ENCODE measurements around the gene PTPRN2. TPM values are rescaled to one million over a fixed set of nuclear protein-coding genes. Genes with fewer than 3 reads are reported as not detected.

Gene PTPRN2
- polyA plus RNA-seq, 1 of the 3 experiments (the other 2 are of a cell fraction), result 4.0 TPM

DNA sequence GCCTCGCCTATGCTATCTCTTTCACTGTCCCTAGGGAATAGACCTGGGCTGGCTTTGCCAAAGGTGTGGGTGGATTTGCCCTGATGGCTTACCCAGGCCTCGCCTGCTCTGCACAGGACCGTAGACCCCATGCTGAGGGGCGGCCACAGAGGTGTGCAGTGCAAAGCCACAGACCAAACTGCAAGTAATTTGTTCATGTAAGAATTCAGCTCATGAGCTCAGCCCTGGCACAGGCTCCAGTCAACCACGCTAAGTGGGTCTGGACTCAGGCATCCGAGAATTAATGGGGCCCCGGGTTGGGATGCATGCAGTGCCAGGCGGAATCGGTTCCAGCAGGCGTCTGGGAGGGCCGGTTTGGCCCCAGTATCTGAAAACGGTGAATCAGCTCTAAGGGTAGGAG, 805.6 kb downstream of the PTPRN2 start:
- Histone ChIP-seq H3K9me3 (0 out of 2 replicates have a peak, but pooled peaks cover 2% of the 10 kb centered on the region), H3F3A (replicated peaks; ENCODE audit: insufficient read depth) (no peaks in the 10 kb centered on the region), H3K4me3 (ENCODE audit: low read depth in 2 of 2, low read length in 1 of 2) (no peak overlapping the region), H2AFZ (ENCODE audit: low read depth) (no peak overlapping the region), H3K4me1 (ENCODE audit: control insufficient read depth in 1 of 2, insufficient read depth in 2 of 2, low read depth in 1 of 2, low read length in 1 of 2) (peaks cover 0 to 17% of the 10 kb centered on the region in 2 experiments; a peak in 1 of 4 replicates), H4K20me1 (ENCODE audit: insufficient read depth) (no peaks in the 10 kb centered on the region), H3K9ac (no peak overlapping the region), H3K4me2 (no peak overlapping the region), H3K27me3 (ENCODE audit: insufficient read depth) (no peaks in the 10 kb centered on the region), H3K36me3 (replicated peaks in 1 of 2; ENCODE audit: control insufficient read depth in 1 of 2, insufficient read depth in 2 of 2, low read length in 1 of 2) (no peaks in the 10 kb centered on the region), H3K79me2 (ENCODE audit: insufficient read depth) (no peaks in the 10 kb centered on the region), H3K27ac (ENCODE audit: low read depth in 2 of 2, low read length in 1 of 2) (no peak overlapping the region), H3K9me2 (no peaks in the 10 kb centered on the region)
- CTCF ChIA-PET, result interaction anchor here (1.0 kb wide), 1 partner anchor 160 kb away, joined by 3 read pairs; no protein-coding TSS in a partner anchor
- WGBS (ENCODE audit: low lambda C conversion rate), result 40% methylated on average over 10 of the region's 12 CpGs
- POLR2A ChIA-PET, result interaction anchor here (1.2 kb wide), 1 partner anchor 32 kb away, joined by 5 read pairs; no protein-coding TSS in a partner anchor
- TF ChIP-seq SMC3 (IDR thresholded peaks at IDR 0.05; ENCODE audit: low read depth, low read length) (no peak), GABPA (IDR thresholded peaks at IDR 0.05; ENCODE audit: low read depth) (no peak)
- no peak for DNase-seq

- Histone ChIP-seq H3F3A (replicated peaks; ENCODE audit: insufficient read depth) (no peaks in the 10 kb centered on the region), H3K36me3 (replicated peaks in 1 of 2; ENCODE audit: control insufficient read depth in 1 of 2, insufficient read depth in 2 of 2, low read length in 1 of 2) (no peaks in the 10 kb centered on the region), H2AFZ (ENCODE audit: low read depth) (no peak overlapping the region), H3K79me2 (ENCODE audit: insufficient read depth) (no peaks in the 10 kb centered on the region), H4K20me1 (ENCODE audit: insufficient read depth) (no peaks in the 10 kb centered on the region), H3K27me3 (ENCODE audit: insufficient read depth) (no peaks in the 10 kb centered on the region), H3K4me3 (ENCODE audit: low read depth in 2 of 2, low read length in 1 of 2) (no peak overlapping the region), H3K9me3 (0 out of 2 replicates have a peak, but pooled peaks cover 2% of the 10 kb centered on the region), H3K9ac (no peak overlapping the region), H3K9me2 (no peaks in the 10 kb centered on the region), H3K4me2 (no peak overlapping the region), H3K27ac (ENCODE audit: low read depth in 2 of 2, low read length in 1 of 2) (no peak overlapping the region), H3K4me1 (ENCODE audit: control insufficient read depth in 1 of 2, insufficient read depth in 2 of 2, low read depth in 1 of 2, low read length in 1 of 2) (peaks cover 0 to 17% of the 10 kb centered on the region in 2 experiments; a peak in 1 of 4 replicates)
- POLR2A ChIA-PET, result interaction anchor here (0.6 kb wide), 1 partner anchor 25 kb away, joined by 3 read pairs; no protein-coding TSS in a partner anchor
- no peak for DNase-seq
- 61% methylated on average over 15 of the region's 15 CpGs for WGBS (ENCODE audit: low lambda C conversion rate)
- CTCF ChIA-PET, result interaction anchor here (0.7 to 1.7 kb wide), 2 partner anchors 10 to 41 kb away, joined by 3 read pairs; no protein-coding TSS in a partner anchor
- TF ChIP-seq SIN3A (IDR thresholded peaks at IDR 0.05; ENCODE audit: borderline replicate concordance, low read depth, low read length) (no peak), RXRA (IDR thresholded peaks at IDR 0.05; ENCODE audit: borderline replicate concordance, low read depth) (no peak), POLR2AphosphoS5 (IDR thresholded peaks at IDR 0.05; ENCODE audit: low read depth, low read length) (no peak), USF1 (IDR thresholded peaks at IDR 0.05; ENCODE audit: borderline replicate concordance, low read depth) (no peak), GABPA (IDR thresholded peaks at IDR 0.05; ENCODE audit: low read depth) (no peak), NFIC (IDR thresholded peaks at IDR 0.05; ENCODE audit: borderline replicate concordance) (no peak), ELF1 (IDR thresholded peaks at IDR 0.05) (no peak), RCOR1 (IDR thresholded peaks at IDR 0.05; ENCODE audit: low read length) (no peak)
These were observed 806.9 kb downstream of the PTPRN2 start for GRCh38 chr7:157780721-157781120.

DNA sequence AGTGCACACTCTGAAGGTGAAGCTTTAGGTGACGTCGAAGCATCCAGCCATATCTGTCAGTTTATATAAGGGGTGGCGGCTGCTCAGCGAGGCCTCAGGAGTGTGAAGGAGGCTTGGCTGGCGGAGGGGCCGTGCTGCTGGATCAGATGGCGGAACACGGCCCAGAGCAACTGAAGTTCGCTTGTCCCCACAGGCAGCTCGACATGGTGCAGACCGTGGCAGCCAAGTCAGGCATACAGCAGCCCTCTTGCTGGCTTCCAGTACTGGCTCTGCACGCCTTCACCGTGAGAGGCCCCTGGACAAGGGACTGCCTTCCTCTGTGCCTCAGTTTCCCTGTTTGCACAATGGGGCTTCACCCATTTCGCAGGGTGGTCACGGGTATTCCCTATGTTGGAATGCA, 807.3 kb downstream of the PTPRN2 start:
- Histone ChIP-seq H3K27me3 (ENCODE audit: insufficient read depth) (no peaks in the 10 kb centered on the region), H3F3A (replicated peaks; ENCODE audit: insufficient read depth) (no peaks in the 10 kb centered on the region), H3K27ac (ENCODE audit: low read depth in 2 of 2, low read length in 1 of 2) (no peak overlapping the region), H3K9me3 (0 out of 2 replicates have a peak, but pooled peaks cover 2% of the 10 kb centered on the region), H3K36me3 (replicated peaks in 1 of 2; ENCODE audit: control insufficient read depth in 1 of 2, insufficient read depth in 2 of 2, low read length in 1 of 2) (no peaks in the 10 kb centered on the region), H3K4me2 (no peak overlapping the region), H4K20me1 (ENCODE audit: insufficient read depth) (no peaks in the 10 kb centered on the region), H3K4me1 (ENCODE audit: control insufficient read depth in 1 of 2, insufficient read depth in 2 of 2, low read depth in 1 of 2, low read length in 1 of 2) (peaks cover 0 to 17% of the 10 kb centered on the region in 2 experiments; a peak in 1 of 4 replicates), H3K79me2 (ENCODE audit: insufficient read depth) (no peaks in the 10 kb centered on the region), H3K9ac (no peak overlapping the region), H3K9me2 (no peaks in the 10 kb centered on the region), H2AFZ (ENCODE audit: low read depth) (no peak overlapping the region), H3K4me3 (ENCODE audit: low read depth in 2 of 2, low read length in 1 of 2) (no peak overlapping the region)
- DNase-seq, result no peak
- ChIA-PET CTCF (interaction anchor here (0.7 to 1.7 kb wide), 2 partner anchors 10 to 40 kb away, joined by 3 read pairs; no protein-coding TSS in a partner anchor), POLR2A (interaction anchor here (0.6 kb wide), 1 partner anchor 25 kb away, joined by 3 read pairs; no protein-coding TSS in a partner anchor)
- WGBS (ENCODE audit: low lambda C conversion rate), result 58% methylated on average over 10 of the region's 15 CpGs
- TF ChIP-seq SMC3 (IDR thresholded peaks at IDR 0.05; ENCODE audit: low read depth, low read length) (no peak), RAD21 (IDR thresholded peaks at IDR 0.05; ENCODE audit: low read length) (no peak), RXRA (IDR thresholded peaks at IDR 0.05; ENCODE audit: borderline replicate concordance, low read depth) (no peak), TCF12 (IDR thresholded peaks at IDR 0.05) (no peak), FOSL2 (IDR thresholded peaks at IDR 0.05; ENCODE audit: borderline replicate concordance, low read depth) (no peak), YY1 (IDR thresholded peaks at IDR 0.05; ENCODE audit: low read depth) (no peak), GATA2 (CRISPR knock-in tag; IDR thresholded peaks at IDR 0.05) (no peak), JUND (IDR thresholded peaks at IDR 0.05) (no peak), MXI1 (IDR thresholded peaks at IDR 0.05; ENCODE audit: low read depth, low read length) (no peak), SIN3A (IDR thresholded peaks at IDR 0.05; ENCODE audit: borderline replicate concordance, low read depth, low read length) (no peak), ELF1 (IDR thresholded peaks at IDR 0.05) (no peak), MEF2A (IDR thresholded peaks at IDR 0.05; ENCODE audit: borderline replicate concordance, low read depth) (no peak)
- TF ChIP-seq, protein P1, sequence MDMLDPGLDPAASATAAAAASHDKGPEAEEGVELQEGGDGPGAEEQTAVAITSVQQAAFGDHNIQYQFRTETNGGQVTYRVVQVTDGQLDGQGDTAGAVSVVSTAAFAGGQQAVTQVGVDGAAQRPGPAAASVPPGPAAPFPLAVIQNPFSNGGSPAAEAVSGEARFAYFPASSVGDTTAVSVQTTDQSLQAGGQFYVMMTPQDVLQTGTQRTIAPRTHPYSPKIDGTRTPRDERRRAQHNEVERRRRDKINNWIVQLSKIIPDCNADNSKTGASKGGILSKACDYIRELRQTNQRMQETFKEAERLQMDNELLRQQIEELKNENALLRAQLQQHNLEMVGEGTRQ (IDR thresholded peaks at IDR 0.05; ENCODE audit: borderline replicate concordance, low read depth, low read length), result no peak
- TF ChIP-seq, protein P2, sequence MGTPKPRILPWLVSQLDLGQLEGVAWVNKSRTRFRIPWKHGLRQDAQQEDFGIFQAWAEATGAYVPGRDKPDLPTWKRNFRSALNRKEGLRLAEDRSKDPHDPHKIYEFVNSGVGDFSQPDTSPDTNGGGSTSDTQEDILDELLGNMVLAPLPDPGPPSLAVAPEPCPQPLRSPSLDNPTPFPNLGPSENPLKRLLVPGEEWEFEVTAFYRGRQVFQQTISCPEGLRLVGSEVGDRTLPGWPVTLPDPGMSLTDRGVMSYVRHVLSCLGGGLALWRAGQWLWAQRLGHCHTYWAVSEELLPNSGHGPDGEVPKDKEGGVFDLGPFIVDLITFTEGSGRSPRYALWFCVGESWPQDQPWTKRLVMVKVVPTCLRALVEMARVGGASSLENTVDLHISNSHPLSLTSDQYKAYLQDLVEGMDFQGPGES (IDR thresholded peaks at IDR 0.05; ENCODE audit: low read depth, low read length), result no peak
